SKM-1 (cell line): ENCODE data around the gene PCED1B.

Experiments
- DNase-seq: peaks from one replicate; lab custom pipeline; 2025; ENCODE audit not compliant: unreplicated experiment; lab: John Stamatoyannopoulos, UW

PCED1B gene

DNA sequence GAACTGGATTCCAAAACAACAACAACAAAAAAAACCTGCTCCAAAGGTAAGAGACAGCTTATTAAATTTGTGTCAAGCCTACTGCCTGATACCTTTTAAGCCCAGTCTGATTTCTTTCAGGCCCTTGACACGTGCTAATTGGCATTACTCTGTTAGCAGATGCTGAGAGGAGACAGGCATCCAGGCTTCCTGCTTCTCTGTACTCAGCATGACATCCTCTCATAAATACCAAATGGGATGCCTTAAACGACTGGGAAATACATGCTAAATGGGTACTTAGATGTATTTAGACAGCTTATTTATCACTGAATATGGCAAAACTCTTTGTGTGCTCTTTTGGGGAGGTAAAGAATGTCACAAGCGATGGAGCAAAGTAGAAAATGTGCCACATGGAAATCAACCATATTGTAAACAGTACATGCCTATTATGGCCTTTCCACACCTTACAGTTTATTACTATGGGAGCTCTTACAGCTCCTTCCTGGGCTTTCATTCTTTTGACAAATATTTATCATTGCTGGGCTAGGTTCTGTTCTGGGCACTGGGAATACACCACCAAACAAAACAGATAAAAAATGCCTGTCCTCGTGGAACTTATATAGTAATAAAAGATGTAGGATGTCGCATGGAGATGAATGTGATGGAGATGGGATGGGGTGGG, 11.5 kb upstream of the PCED1B start:
- DNase-seq, result no peak

DNA sequence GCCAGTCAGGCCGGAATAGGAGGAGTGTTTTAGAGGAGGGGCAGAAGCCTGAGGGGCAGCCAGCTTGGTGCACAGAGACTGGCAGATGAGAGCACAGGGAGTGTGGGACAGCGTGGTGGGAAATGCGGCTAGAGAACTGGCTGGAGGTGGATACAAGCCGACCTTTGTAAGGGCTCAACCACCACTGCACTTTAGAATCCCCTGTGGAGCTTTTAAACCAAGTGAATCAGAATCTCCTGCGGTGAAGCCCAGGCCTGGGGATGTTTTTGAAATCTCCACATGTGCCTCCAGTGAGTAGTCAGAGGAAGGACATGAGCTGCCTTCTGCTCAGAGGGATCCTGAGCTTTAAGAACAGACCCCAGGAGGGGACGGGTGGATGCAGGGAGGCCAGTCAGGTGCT, 10.9 kb upstream of the PCED1B start:
- DNase-seq, result no peak

DNA sequence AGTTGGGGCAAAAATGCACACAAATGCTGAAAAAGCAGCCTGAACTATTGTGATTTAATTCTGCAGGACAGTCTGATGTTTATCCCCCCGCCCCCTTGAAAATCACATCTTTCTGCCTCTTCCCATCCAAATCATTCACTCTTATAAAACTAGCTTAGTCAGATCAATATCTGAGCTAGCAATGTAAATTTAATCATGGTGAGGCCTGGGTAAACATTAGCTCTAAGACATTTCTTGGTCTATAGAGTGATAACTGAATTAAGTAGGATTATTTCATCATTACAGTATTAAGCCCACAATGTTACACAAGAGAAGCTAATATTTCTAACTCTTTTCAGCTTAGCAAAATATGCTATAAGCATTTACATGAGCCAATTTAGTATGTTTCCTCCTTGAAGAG, 9.1 kb upstream of the PCED1B start:
- no peak for DNase-seq

DNA sequence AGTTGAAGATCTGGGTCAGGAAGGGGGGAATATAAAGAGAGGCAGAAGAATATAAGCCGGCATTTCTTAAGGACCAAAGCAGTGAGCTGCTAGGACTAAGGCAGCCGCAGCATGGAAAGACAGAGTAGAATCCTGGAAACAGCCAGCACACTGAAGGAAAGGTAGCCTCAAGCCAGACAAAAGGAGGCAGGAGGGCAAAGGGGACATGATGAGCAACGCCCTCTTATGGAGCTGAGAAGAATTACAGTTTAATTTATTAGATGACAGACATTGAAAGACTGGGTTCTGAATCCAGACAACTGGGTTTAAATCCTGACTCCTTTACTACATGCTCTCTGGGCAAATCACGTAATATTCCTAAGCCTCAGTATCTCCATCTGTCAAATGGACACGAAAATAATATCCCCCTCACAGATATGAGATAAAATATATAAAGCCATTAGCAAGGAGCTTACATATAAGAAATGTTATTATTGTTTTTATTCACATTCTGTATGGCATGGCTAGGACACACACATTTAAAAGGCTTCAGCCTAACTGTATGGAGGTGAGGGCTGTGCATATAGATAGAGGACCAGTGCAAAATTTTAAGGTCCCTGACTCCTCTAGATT, 8.1 kb upstream of the PCED1B start:
- no peak for DNase-seq

DNA sequence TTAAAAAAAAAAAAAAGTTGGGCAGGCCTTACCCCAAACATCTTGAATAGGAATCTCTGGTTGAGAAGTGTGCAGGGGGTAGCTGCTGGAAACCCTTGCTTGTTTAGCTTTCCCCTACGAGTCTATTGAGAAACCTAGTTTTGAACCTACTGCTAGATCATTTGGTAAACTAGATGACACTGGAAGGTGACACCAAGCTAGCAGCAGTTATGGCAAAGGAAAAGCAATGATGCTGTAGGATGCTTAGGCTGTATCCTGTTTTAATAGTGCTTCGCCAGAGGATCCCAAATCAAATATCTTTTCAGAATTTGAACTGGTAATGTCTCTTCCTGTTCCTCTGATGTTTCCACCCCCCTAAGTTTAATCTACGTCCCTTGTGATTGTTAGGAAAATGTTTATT, 5.5 kb upstream of the PCED1B start:
- no peak for DNase-seq

DNA sequence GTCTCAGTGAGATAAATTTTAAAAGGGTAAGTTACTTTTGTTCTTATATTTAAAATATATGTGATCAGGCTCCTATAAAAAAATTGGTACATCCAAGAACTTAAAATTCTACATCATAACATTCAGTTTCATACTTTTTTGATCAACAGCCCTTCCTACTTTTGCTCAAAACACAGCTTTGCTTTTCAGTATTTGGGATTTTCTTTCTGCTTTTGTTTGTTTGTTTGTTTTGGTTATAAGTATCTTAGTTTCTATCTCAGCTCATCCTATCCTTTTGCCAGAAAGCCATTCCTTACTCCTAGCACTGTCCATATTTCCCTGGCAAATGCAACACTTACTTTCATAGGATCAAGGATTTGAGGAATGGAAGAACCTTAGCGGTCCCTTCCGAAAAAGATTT, 4.7 kb upstream of the PCED1B start:
- DNase-seq, result no peak

DNA sequence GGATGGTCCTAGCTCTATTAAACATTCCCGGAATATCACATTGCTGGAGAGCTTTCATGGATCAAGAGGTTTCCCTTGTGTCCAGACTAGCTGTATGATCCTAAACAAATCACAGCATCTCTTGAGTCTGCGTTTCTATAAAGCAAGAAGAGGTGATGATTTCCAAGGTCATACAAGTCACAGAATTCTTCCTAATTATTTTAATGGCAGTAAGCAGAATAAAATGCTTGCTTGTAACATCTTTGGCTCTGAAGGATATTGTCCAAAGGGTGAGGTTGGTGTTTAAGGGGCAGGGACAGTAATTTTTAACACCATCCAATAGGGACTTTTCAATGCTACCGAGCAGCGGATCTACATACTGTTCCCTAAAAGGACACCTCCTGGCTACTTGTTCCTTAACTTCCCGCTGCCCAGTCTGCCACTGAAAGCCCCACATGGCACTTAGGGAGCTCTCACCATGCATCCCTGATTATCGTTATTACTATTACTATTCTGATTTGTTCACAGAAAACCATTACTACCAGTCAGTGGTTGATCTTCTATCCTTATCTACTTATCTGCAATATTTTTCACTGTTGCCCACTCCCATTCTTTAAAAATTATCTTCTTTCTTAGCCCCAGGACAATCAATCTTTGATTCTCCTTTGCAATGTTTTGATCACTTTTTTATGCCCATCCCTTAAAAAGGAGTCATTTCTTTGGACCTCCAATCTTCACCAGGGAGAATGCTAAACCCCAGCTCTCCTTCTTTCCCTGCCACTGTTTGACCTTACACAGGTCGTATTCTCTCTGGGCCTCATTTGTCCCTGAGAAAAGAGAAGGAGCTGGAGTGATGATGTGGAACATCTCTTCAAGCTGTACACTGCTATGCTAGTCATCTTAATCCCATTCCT, 4.0 kb upstream of the PCED1B start:
- no peak for DNase-seq

DNA sequence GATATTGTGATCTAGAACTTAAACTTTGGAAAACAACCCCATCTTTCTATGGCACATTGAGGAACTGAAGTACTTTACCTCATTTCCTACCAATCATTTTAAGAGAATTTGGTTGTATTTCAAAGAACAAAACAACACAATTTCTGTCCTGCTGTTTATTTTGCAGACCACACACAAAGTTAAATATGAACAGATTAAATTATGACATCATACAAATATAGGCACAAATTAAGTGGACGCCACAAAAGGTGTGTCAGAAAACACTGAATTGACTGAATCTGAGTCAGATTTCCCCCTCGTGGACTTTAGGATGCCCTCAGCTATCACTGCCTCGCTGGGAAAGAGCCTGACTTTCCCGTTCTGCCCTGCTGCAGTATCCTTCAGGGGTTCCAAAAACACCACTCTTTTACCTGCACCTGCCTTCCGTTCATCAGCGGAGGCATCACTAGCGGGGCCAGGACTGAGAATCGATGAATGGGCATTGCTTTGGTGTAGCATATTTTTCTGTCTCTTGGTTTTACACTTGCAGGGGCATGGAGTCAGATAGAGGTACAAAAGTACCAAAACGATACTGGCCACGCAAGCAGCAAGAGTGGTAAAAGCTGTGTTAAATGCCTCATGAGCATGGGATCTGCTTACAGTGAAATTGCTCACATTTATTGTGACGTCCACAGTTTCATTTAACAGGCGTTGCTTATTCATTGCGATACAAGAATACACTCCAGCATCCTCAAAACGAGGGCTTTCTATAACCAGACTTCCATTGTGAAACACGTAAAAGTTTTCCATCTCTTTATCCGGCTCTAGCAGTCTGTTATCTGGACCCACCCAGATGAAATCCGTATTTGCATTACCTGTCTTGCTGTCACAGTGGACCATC, 2.0 kb upstream of the PCED1B start:
- no peak for DNase-seq

DNA sequence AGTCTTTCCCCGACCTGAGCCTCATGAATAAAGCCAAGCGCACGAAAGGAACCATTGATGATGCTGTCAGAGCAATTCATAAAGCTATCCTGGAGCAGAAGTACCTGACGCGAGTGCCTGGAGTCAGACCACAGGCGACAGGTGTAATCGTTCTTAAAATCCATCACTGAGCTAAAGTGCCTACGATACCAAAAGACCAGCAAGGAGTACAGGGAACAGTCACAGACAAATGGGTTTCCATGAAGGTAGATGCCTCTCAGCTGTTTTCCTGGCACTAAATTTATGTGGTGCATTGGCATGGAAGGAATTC, 1.4 kb upstream of the PCED1B start:
- no peak for DNase-seq

DNA sequence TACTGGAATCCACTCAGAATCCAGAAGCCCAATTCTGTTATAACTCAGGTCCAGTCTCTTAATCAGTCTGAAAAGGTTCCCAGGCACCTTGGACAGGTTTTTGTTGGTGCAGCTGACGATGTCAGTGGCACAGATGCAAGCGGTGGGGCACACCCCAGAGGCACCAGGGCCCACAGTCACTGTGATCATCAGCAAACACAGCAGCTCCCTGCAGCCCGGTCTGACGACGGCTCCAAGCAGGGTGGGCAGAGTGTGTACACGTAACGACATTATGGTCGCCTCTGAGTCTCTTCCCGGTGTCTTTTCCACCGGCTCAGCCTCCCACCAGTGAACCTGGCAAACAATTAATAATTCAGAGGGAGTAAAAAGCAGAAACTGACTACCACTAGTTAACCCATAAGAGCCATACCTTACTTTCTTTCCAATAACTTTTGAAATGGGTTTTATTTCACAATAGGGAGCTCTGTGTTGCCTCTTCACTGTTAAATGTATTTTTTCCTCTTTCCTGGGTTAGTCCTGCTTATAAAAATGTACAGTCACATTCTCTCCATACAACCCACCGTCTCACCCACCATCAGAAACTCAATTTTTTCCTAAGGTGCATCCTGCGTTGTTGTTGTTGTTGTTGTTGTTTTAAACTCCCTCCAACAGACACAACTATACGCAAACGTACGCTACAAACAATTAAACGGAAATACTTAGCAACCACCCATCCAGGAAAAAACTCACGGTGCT, 521 bp upstream of the PCED1B start:
- DNase-seq, result no peak

DNA sequence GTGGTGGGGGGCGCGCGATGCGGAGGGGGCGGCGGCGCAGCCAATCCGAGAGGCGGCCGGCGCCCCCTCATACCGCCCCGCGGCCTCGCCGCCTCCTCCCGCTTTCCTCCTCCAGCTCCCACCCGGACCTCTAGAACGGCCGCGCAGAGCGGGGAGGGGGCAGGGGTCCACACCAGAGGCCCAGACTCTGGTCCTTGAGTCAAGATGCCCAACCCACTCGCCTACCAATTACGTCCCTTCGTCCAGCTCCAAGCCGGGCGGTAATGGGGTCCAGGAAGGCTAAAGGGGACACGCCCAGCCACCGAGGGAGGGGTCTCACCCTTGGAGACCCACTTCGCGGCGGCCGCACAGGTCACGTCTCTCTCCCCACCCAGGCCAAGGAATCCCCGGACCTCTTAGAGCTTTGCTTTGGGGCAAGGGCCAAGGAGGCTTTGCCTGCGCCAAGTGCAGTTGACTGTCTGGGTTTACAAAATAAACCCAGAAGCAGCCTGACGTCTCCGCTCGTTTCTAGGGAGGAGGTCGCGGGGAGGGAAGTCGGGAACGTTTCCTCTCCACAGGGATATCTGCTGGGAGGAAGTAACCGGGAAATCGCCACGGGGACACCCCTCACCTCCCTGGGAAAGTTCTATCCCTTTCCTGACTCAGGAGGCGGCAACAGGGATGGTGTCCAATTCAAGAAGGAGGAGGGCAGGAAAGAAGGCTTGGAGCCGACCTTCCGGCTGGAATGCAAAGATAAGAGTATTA, 732 bp downstream of the PCED1B start:
- DNase-seq, result no peak

DNA sequence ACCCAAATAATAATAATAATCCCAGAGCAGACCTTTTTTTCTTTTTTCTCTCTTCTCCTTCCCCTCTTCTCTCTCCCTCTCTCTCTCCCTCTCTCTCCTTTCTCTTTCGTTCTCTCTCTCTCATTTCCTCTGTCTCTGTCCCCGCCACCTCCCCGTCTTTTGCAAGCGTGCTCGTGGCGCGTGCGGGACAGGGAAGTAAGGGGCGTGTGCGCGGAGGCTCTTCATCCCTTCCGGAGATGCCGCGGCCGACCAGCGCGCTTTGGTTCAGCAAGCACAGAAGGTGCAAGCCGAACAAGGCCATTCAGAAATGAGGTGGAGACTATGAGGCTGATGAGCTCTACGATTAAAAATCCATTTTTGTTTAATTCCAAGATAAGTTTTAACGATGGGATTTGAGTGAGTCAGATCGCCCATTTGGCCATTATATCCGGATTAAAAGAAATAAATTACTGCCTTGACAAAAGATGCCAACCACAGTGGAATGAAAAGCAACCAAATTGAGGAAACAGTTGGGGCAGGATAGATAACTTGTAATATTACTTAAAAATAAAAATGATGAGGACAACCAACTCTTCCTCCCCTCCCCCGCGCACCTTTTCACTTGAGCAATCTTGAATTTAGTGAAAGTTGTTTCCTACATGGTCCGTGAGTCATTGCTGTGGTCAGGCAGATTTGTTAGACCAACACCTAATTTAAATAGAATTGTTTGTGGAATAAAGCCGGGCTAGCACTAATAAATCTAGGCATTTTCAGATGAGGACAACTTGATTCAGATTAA, 1.5 kb downstream of the PCED1B start:
- peak; percentile 8 for DNase-seq

DNA sequence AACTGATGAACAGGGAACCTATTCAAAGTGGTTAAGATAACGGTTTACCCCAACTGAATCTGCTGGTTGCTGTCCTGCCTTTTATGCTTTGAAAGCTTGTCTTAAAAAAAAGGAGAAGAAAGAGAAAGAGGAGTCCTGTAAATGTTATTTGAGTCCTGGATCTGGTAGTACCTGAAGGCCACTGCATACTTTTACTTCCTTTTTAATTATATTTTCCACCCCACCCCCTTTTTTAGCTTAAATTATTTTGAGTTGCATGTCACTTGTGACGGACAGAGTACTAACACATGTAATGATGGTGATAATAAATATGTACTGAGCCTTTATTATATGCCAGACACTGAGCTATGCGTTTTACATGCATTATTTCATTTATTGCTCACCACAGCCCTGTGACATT, 2.9 kb downstream of the PCED1B start:
- DNase-seq, result no peak

DNA sequence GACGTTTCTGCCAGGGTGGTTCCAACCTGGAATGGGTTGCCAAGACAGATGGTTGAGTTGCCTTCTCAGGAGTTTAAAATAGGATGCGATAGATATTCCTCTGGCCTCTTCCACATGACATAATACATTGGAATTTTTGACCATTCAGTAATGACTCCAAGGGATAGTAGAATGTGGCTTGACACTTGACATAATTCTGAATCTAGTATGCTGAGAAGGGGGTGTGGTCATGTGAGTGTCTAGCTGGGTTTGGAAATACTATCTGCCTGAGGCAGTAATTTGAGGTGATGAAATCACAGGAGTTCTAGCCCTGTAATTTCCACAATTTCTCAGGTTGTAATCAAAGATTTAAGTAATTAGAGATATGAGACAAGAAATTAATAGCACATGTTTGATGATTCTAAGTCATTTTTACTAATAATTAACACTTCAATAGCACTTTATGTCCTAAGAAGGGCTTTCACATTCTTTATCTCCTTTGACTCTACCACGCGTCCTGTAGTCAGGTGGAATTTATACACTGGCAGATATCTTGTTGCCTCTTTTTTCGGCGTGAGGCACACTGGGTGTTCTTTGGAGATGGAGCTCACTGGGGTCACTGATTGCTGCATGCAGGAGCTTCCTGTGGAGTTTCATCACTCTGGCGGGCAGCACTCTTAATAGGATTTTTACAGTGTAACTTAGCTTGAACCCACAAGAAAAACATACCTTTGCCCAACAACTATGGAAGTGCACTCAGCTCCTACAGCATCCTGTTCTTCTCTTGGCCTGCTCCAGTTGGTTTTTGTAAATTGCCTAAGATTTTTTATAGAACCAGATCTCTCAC, 3.6 kb downstream of the PCED1B start:
- DNase-seq, result no peak

DNA sequence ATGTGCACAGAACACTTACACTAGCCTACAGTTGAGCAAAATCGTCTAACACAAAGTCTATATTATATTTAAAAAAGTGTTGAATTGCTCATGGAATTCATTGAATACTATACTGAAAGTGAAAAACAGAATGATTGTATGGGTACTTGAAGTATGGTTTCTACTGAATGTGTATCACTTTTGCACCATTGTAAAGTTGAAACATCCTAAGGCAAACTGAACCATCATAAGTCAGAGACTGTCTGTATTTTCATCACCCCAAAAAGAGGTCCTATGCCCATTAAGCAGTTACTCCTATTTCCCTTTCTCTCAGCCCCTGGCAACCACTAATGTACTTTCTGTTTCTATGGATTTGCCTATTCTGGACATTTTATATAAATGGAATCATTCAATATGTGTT, 4.8 kb downstream of the PCED1B start:
- no peak for DNase-seq

DNA sequence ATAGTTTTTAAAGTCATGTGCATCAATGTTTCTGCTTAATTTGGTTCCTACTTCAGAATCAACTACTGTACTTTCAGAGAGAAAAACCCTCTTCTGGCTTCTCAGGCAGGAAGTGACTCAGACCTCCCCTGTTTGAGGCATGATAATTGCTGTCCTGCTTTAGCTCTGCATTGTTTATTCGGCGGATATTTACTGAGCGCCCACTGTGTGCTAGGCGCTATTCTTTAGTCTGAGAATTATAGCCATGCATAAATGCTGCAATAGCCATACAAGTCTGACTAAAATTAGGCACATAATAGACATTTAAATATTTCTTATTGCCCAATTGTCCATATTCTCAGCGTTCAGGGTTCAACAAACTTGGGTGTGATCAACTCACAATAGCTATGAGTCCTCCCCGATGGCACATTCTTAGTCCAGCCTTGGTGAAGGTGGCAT, 6.4 kb downstream of the PCED1B start:
- DNase-seq, result no peak

DNA sequence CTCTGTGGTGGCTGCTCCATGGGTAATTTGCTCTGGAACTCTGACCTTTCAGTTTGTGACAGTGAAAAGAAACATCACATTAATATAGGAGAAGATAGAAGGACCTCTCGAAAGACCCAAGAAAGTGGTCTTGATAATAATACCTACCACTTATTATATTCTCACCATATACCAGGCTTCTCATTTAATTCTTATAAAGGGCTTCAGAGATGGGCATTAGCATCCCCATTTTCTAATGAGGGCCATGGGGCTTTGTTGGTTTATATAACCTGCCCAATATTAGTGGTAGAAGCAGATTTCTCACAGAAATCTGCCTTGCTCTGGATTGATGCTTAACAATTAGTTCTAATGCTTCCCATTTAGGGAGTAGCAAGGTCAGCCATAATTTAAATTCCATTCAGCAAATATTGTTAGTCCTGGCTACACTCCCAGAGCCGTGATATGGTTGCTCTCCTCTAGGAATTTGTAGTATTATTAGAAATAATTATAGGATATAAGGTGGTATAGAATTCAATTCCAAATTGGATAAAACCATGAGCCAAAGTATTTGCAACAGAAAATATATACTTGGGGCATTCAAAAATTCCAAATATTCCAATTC, 7.8 kb downstream of the PCED1B start:
- DNase-seq, result no peak
